Uterus (tissue), 2 donors: ENCODE measurements around the gene TSPY8.
"Not testable (repeated sequence)": the region's sequence is repeated elsewhere in the genome, so short reads cannot be mapped to it uniquely, and the experiment has no call there.

Experiments used
- POLR2A ChIP-seq, 2 donors: fragments of 450-650 bp; IDR thresholded peaks; one replicate each; pipeline ENCODE4 v1.6.1; 2016; ENCODE audit warnings: antibody characterized with exemption in 2 of 2, mild to moderate bottlenecking in 1 of 2, moderate library complexity in 1 of 2
- TF ChIP-seq, protein P1 (sequence below), 4 experiments: fragments of 200-600 bp in 2 of 4; fragments of 450-650 bp in 2 of 4; sonication (generic) in 2 of 4; IDR thresholded peaks; one replicate each; pipeline ENCODE4 v1.5.1; 2016 to 2019; ENCODE audit warnings: antibody characterized with exemption in 4 of 4, mild to moderate bottlenecking in 2 of 4, moderate library complexity in 1 of 4

DNA sequence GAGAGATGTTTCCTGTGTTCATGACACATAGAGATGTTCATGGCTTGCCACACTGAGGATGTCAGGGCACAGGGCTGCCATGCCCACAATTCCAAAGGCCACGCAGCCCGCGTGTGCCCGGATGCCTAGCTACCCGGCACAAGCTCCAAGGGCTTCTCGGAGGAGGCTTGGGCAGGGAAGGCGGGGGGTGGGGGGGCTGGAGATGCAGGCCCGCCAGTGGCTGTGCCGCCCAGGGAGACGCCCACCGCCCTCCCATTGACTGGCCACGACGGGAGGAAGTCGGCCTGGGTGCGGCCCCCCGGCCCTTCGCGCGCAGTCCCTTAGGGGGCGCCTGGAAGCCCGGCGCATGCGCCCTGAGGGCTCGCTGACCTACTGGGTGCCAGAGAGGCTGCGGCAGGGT lies at the start of gene TSPY8:
- TF ChIP-seq, protein P1, sequence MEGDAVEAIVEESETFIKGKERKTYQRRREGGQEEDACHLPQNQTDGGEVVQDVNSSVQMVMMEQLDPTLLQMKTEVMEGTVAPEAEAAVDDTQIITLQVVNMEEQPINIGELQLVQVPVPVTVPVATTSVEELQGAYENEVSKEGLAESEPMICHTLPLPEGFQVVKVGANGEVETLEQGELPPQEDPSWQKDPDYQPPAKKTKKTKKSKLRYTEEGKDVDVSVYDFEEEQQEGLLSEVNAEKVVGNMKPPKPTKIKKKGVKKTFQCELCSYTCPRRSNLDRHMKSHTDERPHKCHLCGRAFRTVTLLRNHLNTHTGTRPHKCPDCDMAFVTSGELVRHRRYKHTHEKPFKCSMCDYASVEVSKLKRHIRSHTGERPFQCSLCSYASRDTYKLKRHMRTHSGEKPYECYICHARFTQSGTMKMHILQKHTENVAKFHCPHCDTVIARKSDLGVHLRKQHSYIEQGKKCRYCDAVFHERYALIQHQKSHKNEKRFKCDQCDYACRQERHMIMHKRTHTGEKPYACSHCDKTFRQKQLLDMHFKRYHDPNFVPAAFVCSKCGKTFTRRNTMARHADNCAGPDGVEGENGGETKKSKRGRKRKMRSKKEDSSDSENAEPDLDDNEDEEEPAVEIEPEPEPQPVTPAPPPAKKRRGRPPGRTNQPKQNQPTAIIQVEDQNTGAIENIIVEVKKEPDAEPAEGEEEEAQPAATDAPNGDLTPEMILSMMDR (IDR thresholded peaks at IDR 0.05), result not testable (repeated sequence)
- not testable (repeated sequence) for TF ChIP-seq POLR2A (IDR thresholded peaks at IDR 0.05)
